A673 (cell line): ENCODE results near the gene SMAD9.

Experiments
- EZH2 ChIP-seq: fragments of 200-600 bp; sonication (generic); IDR thresholded peaks from 2 replicates; pipeline ENCODE4 v1.6.1; 2017; ENCODE audit warnings: borderline replicate concordance, low read depth, mild to moderate bottlenecking, mixed read lengths, antibody characterized with exemption, low read length; ENCODE audit not compliant: poor library complexity, severe bottlenecking
- TF ChIP-seq, protein P1 (sequence below): fragments of 300-800, 200-600 bp; sonication (generic); conservative IDR thresholded peaks from 2 replicates; pipeline ENCODE4 v1.5.1; 2017; ENCODE audit warnings: low read depth, mild to moderate bottlenecking, antibody characterized with exemption, low read length, moderate library complexity, mixed read lengths

DNA sequence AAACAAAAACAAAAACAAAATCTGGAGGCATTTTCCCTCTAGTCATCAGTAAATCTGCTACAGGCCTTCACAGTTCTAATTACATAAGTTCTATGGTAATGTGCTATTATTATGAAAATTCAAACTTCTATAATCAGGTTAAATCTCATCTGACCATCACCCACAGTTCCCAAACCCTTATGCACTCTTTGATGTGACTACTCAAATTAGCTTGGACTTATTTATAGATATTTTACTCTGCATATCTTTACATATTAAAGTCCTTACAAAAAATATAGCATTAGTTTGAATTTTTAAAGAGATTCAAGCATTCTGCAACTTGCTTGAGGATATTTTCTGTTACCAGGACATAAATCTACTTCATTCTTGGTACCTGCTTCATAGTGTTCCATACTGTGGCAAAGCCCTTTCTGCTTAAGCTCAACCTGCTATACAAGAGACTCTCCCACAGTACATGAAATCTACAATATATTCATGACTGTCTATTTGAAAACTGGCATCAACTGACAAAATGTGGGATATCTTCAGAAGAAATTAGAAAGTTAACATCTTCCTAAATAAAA is 22.9 kb downstream of the SMAD9 start:
- no peak for TF ChIP-seq EZH2
- TF ChIP-seq, protein P1, sequence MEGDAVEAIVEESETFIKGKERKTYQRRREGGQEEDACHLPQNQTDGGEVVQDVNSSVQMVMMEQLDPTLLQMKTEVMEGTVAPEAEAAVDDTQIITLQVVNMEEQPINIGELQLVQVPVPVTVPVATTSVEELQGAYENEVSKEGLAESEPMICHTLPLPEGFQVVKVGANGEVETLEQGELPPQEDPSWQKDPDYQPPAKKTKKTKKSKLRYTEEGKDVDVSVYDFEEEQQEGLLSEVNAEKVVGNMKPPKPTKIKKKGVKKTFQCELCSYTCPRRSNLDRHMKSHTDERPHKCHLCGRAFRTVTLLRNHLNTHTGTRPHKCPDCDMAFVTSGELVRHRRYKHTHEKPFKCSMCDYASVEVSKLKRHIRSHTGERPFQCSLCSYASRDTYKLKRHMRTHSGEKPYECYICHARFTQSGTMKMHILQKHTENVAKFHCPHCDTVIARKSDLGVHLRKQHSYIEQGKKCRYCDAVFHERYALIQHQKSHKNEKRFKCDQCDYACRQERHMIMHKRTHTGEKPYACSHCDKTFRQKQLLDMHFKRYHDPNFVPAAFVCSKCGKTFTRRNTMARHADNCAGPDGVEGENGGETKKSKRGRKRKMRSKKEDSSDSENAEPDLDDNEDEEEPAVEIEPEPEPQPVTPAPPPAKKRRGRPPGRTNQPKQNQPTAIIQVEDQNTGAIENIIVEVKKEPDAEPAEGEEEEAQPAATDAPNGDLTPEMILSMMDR: no peak
